Neural progenitor cell (in vitro differentiated cells): ENCODE results near the gene SCG3.

Experiments
- CTCF ChIP-seq: fragments of 200-600 bp; sonication (generic); IDR thresholded peaks from 2 replicates; pipeline ENCODE4 v1.5.1; 2017; ENCODE audit warnings: antibody characterized with exemption, mild to moderate bottlenecking
- EZH2phosphoT487 ChIP-seq: fragments of 200-600 bp; sonication (generic); IDR thresholded peaks from 2 replicates; pipeline ENCODE4 v1.6.1; 2017; ENCODE audit warnings: antibody characterized with exemption

- TF ChIP-seq CTCF: peak; percentile 36
- TF ChIP-seq EZH2phosphoT487: no peak
These were observed 78.3 kb downstream of the SCG3 start for GRCh38 chr15:51759557-51760070.
